ENCODE data around the gene OR2V1. TPM values are rescaled to one million over a fixed set of nuclear protein-coding genes. Genes with fewer than 3 reads are reported as not detected.
"Not testable (repeated sequence)": the region's sequence is repeated elsewhere in the genome, so short reads cannot be mapped to it uniquely, and the experiment has no call there.

Gene OR2V1
- not detected in 2 replicates for total RNA-seq

- no peak for DNase-seq (ENCODE audit: low read depth, low spot score)
These were observed at the start of gene OR2V1 for GRCh38 chr5:181130832-181131496. OR2V1 (minus strand) TSS chr5:181131169; CDS start chr5:181125304, 5,865 bp downstream.

GRCh38 chr5:181177559-181177958 is 46.6 kb upstream of the OR2V1 start:
- not testable (repeated sequence) for DNase-seq (ENCODE audit: low read depth, low spot score)

- DNase-seq (ENCODE audit: low read depth, low spot score), result no peak
These were observed 45.4 kb upstream of the OR2V1 start for GRCh38 chr5:181176254-181176952.

GRCh38 chr5:181173420-181174342 is 42.7 kb upstream of the OR2V1 start:
- no peak for DNase-seq (ENCODE audit: low read depth, low spot score)

GRCh38 chr5:181173027-181173419 is 42.1 kb upstream of the OR2V1 start:
- no peak for DNase-seq (ENCODE audit: low read depth, low spot score)

- DNase-seq (ENCODE audit: low read depth, low spot score), result no peak
These were observed 40.8 kb upstream of the OR2V1 start for GRCh38 chr5:181171782-181172181.

- no peak for DNase-seq (ENCODE audit: low read depth, low spot score)
These were observed 40.0 kb upstream of the OR2V1 start for GRCh38 chr5:181170996-181171395.

- DNase-seq (ENCODE audit: low read depth, low spot score), result no peak
These were observed 39.4 kb upstream of the OR2V1 start for GRCh38 chr5:181170237-181170825.

GRCh38 chr5:181169459-181170236 is 38.7 kb upstream of the OR2V1 start:
- not testable (repeated sequence) for DNase-seq (ENCODE audit: low read depth, low spot score)

- DNase-seq (ENCODE audit: low read depth, low spot score), result no peak
These were observed 37.7 kb upstream of the OR2V1 start for GRCh38 chr5:181168595-181169118.

- no peak for DNase-seq (ENCODE audit: low read depth, low spot score)
These were observed 37.0 kb upstream of the OR2V1 start for GRCh38 chr5:181167814-181168488.

- no peak for DNase-seq (ENCODE audit: low read depth, low spot score)
These were observed 36.1 kb upstream of the OR2V1 start for GRCh38 chr5:181166812-181167733.

- DNase-seq (ENCODE audit: low read depth, low spot score), result no peak
These were observed 33.3 kb upstream of the OR2V1 start for GRCh38 chr5:181164076-181164952.

GRCh38 chr5:181163487-181164075 is 32.6 kb upstream of the OR2V1 start:
- no peak for DNase-seq (ENCODE audit: low read depth, low spot score)

- DNase-seq (ENCODE audit: low read depth, low spot score), result no peak
These were observed 30.7 kb upstream of the OR2V1 start for GRCh38 chr5:181161534-181162175.

- not testable (repeated sequence) for DNase-seq (ENCODE audit: low read depth, low spot score)
These were observed 30.0 kb upstream of the OR2V1 start for GRCh38 chr5:181160755-181161533.
